ENCODE data around the gene PRKCA.

PRKCA gene

GRCh38 chr17:66795486-66795885 lies 493.1 kb downstream of the PRKCA start:
- no peak for DNase-seq

- DNase-seq, result no peak
These were observed 497.6 kb downstream of the PRKCA start for GRCh38 chr17:66799849-66800537.

- DNase-seq, result no peak
These were observed 501.1 kb downstream of the PRKCA start for GRCh38 chr17:66803474-66803951.

DNA sequence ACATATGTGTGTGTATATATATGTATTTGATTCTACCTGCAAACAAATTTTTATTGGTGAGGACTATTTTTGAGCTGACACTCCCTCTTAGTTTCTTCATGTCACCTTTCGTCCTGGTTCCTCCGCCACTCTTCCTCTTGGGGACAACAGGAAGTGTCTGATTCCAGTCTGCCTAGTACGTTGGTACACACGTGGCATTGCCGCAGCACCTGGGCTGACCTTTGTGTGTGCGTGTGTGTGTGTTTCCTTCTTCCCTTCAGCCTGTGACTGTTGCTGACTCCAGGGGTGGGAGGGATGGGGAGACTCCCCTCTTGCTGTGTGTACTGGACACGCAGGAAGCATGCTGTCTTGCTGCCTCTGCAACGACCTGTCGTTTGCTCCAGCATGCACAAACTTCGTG lies 503.2 kb downstream of the PRKCA start:
- DNase-seq, result no peak

GRCh38 chr17:66807182-66807581 lies 504.8 kb downstream of the PRKCA start:
- no peak for DNase-seq

DNA sequence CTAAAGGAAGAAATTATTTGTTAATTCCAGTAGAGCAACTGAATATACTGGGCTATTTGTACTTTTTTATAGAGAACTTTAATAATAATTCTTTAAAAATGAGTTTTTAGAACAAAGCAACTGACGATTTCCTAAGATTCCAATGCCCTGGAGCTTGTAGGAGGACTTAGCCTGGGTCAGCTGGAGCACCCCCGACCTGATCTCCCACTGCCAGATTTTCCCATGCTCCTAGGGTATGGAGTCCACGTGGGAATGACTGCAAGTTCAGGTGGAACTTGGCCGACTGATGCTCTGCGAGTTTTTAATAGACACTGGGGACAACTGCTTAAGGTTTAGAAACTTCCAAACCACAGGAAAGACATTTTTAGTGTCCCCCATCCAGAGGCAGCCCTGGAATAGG lies 507.0 kb downstream of the PRKCA start:
- no peak for DNase-seq

GRCh38 chr17:66810951-66811682 lies 508.7 kb downstream of the PRKCA start:
- DNase-seq, result no peak

- no peak for DNase-seq
These were observed 509.3 kb downstream of the PRKCA start for GRCh38 chr17:66811683-66812054.

- DNase-seq, result no peak
These were observed 510.2 kb downstream of the PRKCA start for GRCh38 chr17:66812571-66812970.

- DNase-seq, result no peak
These were observed 510.9 kb downstream of the PRKCA start for GRCh38 chr17:66813296-66813695.

DNA sequence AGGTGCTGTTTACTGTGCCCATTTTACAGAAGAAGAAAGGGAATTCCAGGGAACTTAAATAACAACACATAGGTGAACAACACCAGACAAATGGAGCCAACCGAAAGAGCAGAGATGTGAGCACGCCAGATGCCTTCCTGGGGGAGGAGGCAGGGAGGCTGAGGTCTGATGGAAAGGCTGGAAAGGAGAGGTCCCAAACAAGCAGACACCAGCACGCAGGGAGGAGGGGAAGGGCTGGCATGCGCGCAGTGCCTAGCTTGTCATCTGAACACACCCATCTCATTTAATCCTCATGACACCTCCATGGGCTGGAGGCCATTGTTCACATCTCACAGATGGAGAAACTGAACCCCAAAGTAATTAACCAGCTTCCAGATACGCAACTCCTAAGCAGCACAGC lies 511.6 kb downstream of the PRKCA start:
- DNase-seq, result no peak

DNA sequence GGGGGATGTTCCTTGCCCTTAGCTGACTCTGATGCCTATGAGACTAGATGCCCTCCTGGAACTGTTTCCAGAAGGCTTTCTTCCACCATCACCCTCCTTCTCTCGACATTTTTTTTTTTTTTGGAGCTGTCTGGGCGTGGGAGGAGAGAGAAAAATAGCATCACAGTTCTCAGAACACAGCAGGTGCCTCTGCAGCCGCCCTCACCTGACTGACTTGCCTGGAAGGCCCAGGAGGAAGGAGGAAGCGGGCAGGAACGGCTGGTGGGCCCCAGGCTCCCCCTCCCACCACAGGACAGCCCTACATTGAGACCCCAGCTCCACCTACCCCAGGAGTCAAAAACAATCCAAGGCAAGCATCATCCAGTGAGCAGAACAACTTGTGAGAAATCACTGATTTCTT lies 512.2 kb downstream of the PRKCA start:
- DNase-seq, result no peak

DNA sequence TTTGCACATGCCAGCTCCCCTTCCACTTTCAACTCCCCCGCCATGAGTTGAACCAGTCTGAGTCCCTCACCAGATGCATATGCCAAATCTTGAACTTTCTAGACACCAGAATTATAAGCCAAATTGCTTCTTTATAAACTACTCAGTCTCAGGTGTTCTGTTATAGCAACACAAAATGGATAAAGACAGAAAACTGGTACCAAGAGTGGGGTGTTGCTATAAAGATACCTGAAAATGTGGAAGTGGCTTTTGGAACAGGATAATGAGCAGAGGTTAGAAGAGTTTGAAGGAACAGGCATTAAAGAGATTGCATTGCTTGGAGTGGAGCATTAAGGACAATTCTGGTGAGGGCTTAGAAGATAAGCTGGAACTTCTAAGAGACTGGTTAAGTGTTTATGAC lies 515.3 kb downstream of the PRKCA start:
- no peak for DNase-seq

DNA sequence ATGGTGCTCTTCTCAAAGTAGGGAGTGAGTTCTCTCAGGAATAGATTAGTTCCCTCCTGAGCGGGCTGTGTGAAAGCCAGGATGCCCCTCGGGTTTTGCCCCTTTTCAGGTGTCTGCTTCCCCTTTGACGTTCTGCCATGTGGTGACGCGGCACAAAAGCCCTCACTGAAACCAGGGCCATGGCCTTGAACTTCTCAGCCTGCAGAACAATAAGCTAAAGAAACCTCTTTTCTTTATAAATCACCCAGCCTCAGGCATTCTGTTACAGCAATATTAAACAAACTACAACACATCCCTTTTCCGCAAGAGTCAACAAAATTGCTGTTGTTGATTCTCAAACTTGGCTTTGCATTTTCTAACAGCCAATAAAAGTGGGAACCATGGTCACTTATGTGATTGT lies 517.1 kb downstream of the PRKCA start:
- DNase-seq, result no peak

DNA sequence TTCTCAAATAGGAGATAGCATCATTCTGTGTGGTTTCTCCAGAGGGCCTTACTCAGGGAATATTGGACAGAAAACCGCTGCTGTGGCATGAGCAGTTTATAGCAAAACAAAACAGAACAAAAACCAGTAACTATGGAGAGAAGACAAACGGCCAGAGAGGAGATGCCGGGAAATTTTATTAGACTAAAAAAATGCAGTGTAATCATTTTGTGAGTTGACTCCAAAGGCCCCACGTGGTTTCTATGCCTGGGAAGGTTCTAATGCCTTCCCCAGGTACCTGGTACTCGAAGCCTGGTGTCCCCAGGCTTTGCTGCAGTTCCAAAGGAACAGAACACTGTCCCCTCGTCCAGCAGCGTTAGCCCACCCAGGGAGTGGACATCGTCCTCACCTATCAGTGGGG lies 519.6 kb downstream of the PRKCA start:
- no peak for DNase-seq

- DNase-seq, result no peak
These were observed 524.4 kb downstream of the PRKCA start for GRCh38 chr17:66826856-66827255.

DNA sequence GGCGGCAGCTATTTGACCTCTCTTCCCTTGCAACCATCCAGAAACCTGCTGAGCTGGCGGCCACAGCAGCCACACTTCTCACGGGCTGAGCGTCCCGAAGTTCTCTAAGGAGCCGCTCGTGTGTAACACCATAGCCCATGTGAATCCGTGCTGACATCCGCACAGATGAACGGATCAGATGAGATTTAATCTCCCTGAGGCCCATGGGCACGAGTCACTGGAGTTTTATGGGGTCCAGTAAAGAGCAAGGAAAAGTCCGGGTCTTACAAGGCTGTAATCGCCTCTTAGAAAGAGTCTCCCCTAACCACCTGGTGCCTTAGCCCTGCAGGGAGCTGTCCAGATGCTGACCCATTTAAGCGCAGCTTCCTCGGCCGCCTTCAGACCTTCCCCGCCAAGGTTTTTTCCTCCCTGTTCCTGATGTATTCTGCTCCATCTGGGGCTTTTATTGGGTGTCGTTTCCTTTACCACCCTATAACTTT lies 527.0 kb downstream of the PRKCA start:
- DNase-seq, result peak; percentile 10 to 24

- DNase-seq, result no peak
These were observed 527.5 kb downstream of the PRKCA start for GRCh38 chr17:66829883-66830282.

DNA sequence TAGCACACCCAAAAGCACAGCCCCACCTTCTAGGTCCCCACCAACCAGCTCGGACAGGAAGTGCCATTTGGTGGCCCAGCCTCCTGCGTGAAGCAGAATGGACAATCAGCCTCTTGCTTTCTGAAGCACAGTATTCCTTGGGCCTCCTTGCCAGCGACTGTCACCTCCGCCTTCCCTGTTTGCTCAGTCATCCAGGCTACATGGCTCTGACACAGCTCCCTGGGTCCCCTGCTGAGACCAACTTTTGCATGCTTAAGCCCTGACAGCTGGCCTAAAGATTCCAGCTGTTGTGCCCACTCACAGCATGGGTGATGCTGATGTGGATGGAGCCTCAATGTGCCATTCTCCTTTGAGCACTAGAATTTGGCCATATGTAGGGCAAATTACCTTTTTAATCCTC lies 528.0 kb downstream of the PRKCA start:
- DNase-seq, result no peak

DNA sequence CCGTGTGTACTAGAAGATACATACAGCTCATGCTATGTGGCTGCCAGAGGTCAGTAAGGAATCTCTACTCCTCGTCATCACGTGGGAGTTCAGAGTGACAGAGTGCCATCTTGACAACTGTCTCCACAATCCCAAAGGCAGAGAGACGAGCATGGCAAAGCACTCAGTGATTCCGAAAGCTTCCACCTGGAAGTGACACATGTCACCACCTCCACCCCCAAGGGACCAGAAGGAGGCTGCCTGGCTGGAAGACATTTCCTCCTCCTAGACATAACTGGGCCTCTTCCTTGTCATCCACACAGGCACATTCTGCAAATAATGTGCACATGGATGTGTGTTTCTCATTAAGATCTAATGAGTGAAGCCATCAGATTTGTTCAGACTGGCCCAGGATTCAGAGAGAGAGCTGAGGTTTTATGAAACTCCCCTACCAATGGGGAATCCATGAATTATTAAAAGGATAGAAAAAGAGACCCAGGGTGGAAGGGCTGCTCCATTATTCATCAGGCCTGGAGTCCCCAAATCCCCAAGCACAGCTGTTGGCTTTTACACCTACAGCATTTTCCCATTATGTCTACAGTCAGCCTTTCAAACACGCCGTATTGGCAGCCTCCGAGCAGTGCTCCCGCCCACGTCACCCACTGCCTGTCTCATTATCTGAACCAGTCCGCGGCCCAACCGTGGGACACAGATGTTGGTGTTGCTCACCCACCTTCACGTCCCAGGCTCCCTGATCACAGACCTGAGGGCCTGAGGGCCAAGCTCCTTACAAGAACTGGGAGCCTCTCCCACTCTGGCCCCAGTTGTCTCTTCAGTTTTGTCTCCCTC lies 529.2 kb downstream of the PRKCA start:
- DNase-seq, result no peak

GRCh38 chr17:66833201-66833600 lies 530.8 kb downstream of the PRKCA start:
- DNase-seq, result no peak

DNA sequence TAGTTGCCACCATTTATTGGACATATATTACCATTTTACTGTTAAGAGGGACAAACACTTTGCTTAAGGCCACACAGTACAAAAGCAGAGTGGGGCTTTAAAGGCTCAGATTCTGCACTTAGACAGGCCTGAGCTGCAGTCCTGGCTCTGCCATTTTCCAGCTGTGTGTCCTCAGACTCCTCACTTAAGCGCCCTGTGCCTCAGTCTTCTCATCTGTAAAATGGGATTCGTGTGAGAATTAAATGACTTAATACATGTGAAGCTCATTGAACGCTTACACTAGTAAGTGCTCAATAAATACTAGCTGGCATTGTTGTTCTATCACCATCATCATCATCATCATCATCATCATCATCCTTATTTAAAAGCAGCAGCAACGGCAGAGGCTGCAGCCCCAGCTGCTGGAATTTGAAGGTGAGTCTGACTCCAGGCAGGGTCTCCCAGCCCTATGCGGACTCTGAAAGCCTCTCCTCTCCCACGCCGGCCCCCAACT lies 532.1 kb downstream of the PRKCA start:
- no peak for DNase-seq

DNA sequence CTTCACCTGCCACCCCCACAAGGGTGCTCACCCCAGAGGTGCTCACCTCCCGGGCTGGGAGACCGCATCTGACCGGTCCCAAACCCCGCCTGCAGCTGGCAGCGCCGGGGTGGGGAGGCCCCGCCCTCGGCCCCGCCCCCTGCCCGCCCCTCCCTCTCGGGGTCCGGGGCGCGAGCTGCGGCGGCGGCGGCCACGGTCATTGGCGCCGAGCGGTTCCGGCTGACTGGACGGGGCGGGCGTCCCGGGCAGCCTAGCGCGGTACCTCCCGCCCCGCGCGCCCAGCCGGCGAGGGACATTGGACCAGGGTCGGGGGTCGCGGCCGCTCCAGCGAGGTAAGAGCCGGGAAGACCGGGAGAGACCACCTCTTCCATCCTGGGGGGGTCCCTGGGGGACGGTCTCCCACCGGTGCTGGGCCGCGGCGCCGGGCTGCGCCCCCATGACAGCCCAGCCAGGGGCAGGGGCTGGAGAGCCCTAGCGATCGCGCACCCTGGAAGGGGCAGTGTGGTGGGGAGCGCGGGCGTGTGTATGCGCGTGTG lies 532.6 kb downstream of the PRKCA start, which contains the start of gene CACNG5:
CACNG5 (plus strand) TSS at position 199 of the 536 bp plus-strand sequence. CDS start 42,216 bp downstream, outside the sequence.
- DNase-seq, result no peak
